Stomach (tissue), 9 donors: ENCODE data around the gene DPF3. TPM values are rescaled to one million over a fixed set of nuclear protein-coding genes. Genes with fewer than 3 reads are reported as not detected.

Experiments
- DNase-seq, 2 donors: peaks; one replicate each; pipeline versions ENCODE4 v3.0.0 to v3.0.0-alpha.2; 2013 to 2019
- H3K27ac ChIP-seq, 5 donors: fragments of 200-600 bp in 4 of 5; sonication (generic) in 4 of 5; one replicate each; pipeline ENCODE4 v1.5.1; 2013 to 2019; ENCODE audit warnings: mild to moderate bottlenecking in 1 of 5, moderate library complexity in 1 of 5
- H3K27me3 ChIP-seq, 3 donors: fragments of 200-600 bp; sonication (generic); one replicate each; pipeline ENCODE4 v1.5.1; 2017 to 2019; ENCODE audit warnings: mixed run types in 1 of 3
- H3K36me3 ChIP-seq, 4 donors: fragments of 200-600 bp; sonication (generic); 1 replicate in 3 of 4; 2 replicates in 1 of 4; pipeline ENCODE4 v1.5.1; 2016 to 2019
- H3K4me1 ChIP-seq, 4 donors: fragments of 200-600 bp; sonication (generic); one replicate each; pipeline ENCODE4 v1.5.1; 2016 to 2019
- H3K4me3 ChIP-seq, 4 donors: fragments of 200-600 bp; sonication (generic) in 3 of 4; one replicate each; pipeline ENCODE4 v1.5.1; 2016 to 2019; ENCODE audit warnings: mild to moderate bottlenecking in 1 of 4
- H3K9me3 ChIP-seq, 4 donors: fragments of 200-600 bp; sonication (generic); one replicate each; pipeline ENCODE4 v1.5.1; 2016 to 2019
- CTCF ChIP-seq, 7 experiments: fragments of 450-650 bp in 4 of 7; fragments of 200-600 bp in 3 of 7; sonication (generic) in 3 of 7; IDR thresholded peaks; one replicate each; pipeline ENCODE4 v1.5.1; 2016 to 2019; ENCODE audit warnings: antibody characterized with exemption in 7 of 7, control low read depth in 2 of 7, mild to moderate bottlenecking in 1 of 7
- EP300 ChIP-seq: sonication (generic); formaldehyde crosslinking; IDR thresholded peaks from one replicate; pipeline ENCODE4 v1.6.1; 2017; ENCODE audit warnings: antibody characterized with exemption
- POLR2A ChIP-seq, 4 donors: fragments of 450-650 bp; IDR thresholded peaks; one replicate each; pipeline ENCODE4 v1.6.1; 2016; ENCODE audit warnings: antibody characterized with exemption in 4 of 4, control low read depth in 2 of 4, mild to moderate bottlenecking in 1 of 4, moderate library complexity in 1 of 4
- POLR2AphosphoS5 ChIP-seq, 3 donors: sonication (generic); formaldehyde crosslinking; IDR thresholded peaks; one replicate each; pipeline ENCODE4 v1.6.1; 2016; ENCODE audit warnings: antibody characterized with exemption in 3 of 3
- WGBS, 5 donors: extraction: QIAGEN DNeasy Blood & Tissue Kit in 3 of 5; methylation state at CpG; one replicate each; pipeline versions ENCODE4 v1.1.5 to v1.1.7; 2013 to 2018; 5-methylcytosine and 5-hydroxymethylcytosine counted together
- intact Hi-C: fragments of 100-400 bp; cut with DNase I; formaldehyde crosslinking; loops from one replicate; pipeline ENCODE4 v1.15.1; 2023; ENCODE audit warnings: low total_unique reads
- polyA plus RNA-seq, 3 donors: library from polyadenylated mRNA; stranded (reverse); fragments of 200-250 nt; gene quantifications; one replicate each; pipeline ENCODE4 v1.2.3, GENCODE V29; 2013
- total RNA-seq, 5 donors: library from RNA; depleted of rRNA; stranded (reverse); fragments of >200 nt; gene quantifications; one replicate each; pipeline versions ENCODE4 v1.1.0 to v1.2.3, GENCODE V29; 2014 to 2016
- donor health status: healthy with polysubstance abuse.
- donor health status: Bipolar disorder and iron deficiency.
- donor health status: healthy.

The DPF3 gene
- total and polyA plus RNA-seq, 8 donors: 0.20 to 113 (median 3.7) TPM

GRCh38 chr14:72714094-72714493, 179.8 kb downstream of the DPF3 start:
- WGBS, 5 donors: 71 to 82% (median 78%) methylated on average over 13 to 14 of the region's 14 CpGs
- no peak for TF ChIP-seq POLR2AphosphoS5 (IDR thresholded peaks at IDR 0.05)
- TF ChIP-seq POLR2A (IDR thresholded peaks at IDR 0.05): no peak
- intact Hi-C loops: no loop called here
- Histone ChIP-seq H3K36me3 (no peaks in the 10 kb centered on the region), H3K4me1 (peaks cover 0 to 22% (median 7%) of the 10 kb centered on the region in 4 donors), H3K27me3 (no peaks in the 10 kb centered on the region), H3K9me3 (no peaks in the 10 kb centered on the region), H3K27ac (no peak overlapping the region), H3K4me3 (no peak overlapping the region)
- peak in 1 of 2 donors; percentile 58 for DNase-seq

GRCh38 chr14:72711936-72712335, 182.0 kb downstream of the DPF3 start:
- H3K4me3 ChIP-seq: no peak overlapping the region
- H3K9me3 ChIP-seq: no peaks in the 10 kb centered on the region
- H3K36me3 ChIP-seq: no peaks in the 10 kb centered on the region
- no peak for DNase-seq
- no peak overlapping the region for H3K27ac ChIP-seq
- TF ChIP-seq CTCF (IDR thresholded peaks at IDR 0.05) (no peak), POLR2A (IDR thresholded peaks at IDR 0.05) (no peak), EP300 (no peak), POLR2AphosphoS5 (IDR thresholded peaks at IDR 0.05) (no peak)
- intact Hi-C loops: no loop called here
- WGBS, 5 donors: 79 to 86% (median 82%) methylated on average over 12 of the region's 12 CpGs
- H3K27me3 ChIP-seq: no peaks in the 10 kb centered on the region
- H3K4me1 ChIP-seq: peaks cover 0 to 22% (median 7%) of the 10 kb centered on the region in 4 donors

- Histone ChIP-seq H3K27ac (no peak overlapping the region), H3K4me3 (no peak overlapping the region), H3K4me1 (peaks cover 0 to 10% (median 2%) of the 10 kb centered on the region in 4 donors), H3K27me3 (no peaks in the 10 kb centered on the region), H3K36me3 (no peaks in the 10 kb centered on the region), H3K9me3 (no peaks in the 10 kb centered on the region)
- DNase-seq: no peak
- WGBS, 5 donors: 74 to 92% (median 89%) methylated on average over 7 of the region's 7 CpGs
- intact Hi-C loops: no loop called here
- TF ChIP-seq POLR2AphosphoS5 (IDR thresholded peaks at IDR 0.05): no peak
- no peak for TF ChIP-seq EP300
- no peak for TF ChIP-seq POLR2A (IDR thresholded peaks at IDR 0.05)
Observed at GRCh38 chr14:72709916-72710611, 183.8 kb downstream of the DPF3 start.

GRCh38 chr14:72708708-72709475, 185.0 kb downstream of the DPF3 start:
- TF ChIP-seq POLR2A (IDR thresholded peaks at IDR 0.05) (no peak), EP300 (no peak), CTCF (IDR thresholded peaks at IDR 0.05) (no peak), POLR2AphosphoS5 (IDR thresholded peaks at IDR 0.05) (no peak)
- H3K4me1 ChIP-seq: peaks cover 0 to 6% (median 0%) of the 10 kb centered on the region in 4 donors
- H3K9me3 ChIP-seq: no peaks in the 10 kb centered on the region
- WGBS, 5 donors: 67 to 76% (median 73%) methylated on average over 13 of the region's 13 CpGs
- no peaks in the 10 kb centered on the region for H3K36me3 ChIP-seq
- no peaks in the 10 kb centered on the region for H3K27me3 ChIP-seq
- DNase-seq: no peak
- H3K4me3 ChIP-seq: no peak overlapping the region
- H3K27ac ChIP-seq: no peak overlapping the region
- intact Hi-C loops: no loop called here

- Histone ChIP-seq H3K27me3 (no peaks in the 10 kb centered on the region), H3K9me3 (no peaks in the 10 kb centered on the region), H3K36me3 (no peaks in the 10 kb centered on the region), H3K4me3 (no peak overlapping the region), H3K4me1 (peaks cover 0 to 6% (median 0%) of the 10 kb centered on the region in 4 donors), H3K27ac (no peak overlapping the region)
- WGBS, 5 donors: 62 to 79% (median 71%) methylated on average over 12 of the region's 12 CpGs
- TF ChIP-seq POLR2A (IDR thresholded peaks at IDR 0.05) (no peak), CTCF (IDR thresholded peaks at IDR 0.05) (no peak), EP300 (no peak), POLR2AphosphoS5 (IDR thresholded peaks at IDR 0.05) (no peak)
- DNase-seq: no peak
- intact Hi-C loops: no loop called here
Observed at GRCh38 chr14:72708222-72708621, 185.7 kb downstream of the DPF3 start.
